ENCODE results near the gene ARRDC4. TPM values are rescaled to one million over a fixed set of nuclear protein-coding genes. Genes with fewer than 3 reads are reported as not detected.

ARRDC4 gene
- total RNA-seq, 4 donors from 2014 or later: 20.9 to 50.6 (median 33.5) TPM

DNA sequence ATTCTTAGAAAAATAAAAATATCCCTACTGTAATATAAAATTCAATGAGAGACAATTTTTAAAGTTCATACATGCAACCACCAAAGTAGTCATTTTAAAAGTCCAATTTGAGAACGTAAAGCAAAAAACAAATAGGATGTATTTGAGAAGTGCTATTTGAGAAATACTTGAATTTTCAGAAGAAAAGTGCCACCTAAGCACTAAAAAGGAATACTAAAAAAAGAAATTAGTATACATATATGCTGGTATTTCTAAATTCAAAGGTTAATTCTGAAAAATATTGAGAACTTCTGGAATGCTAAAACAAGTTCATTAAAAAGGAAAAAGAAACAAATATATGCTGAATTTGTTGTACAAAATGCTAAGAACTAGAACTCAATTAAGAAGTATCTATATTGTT lies 29.2 kb upstream of the ARRDC4 start:
- ATAC-seq (ENCODE audit: low FRiP score) (no peak), DNase-seq (ENCODE audit: low spot score) (no peak)
- TF ChIP-seq CTCF (IDR thresholded peaks at IDR 0.05): no peak

DNA sequence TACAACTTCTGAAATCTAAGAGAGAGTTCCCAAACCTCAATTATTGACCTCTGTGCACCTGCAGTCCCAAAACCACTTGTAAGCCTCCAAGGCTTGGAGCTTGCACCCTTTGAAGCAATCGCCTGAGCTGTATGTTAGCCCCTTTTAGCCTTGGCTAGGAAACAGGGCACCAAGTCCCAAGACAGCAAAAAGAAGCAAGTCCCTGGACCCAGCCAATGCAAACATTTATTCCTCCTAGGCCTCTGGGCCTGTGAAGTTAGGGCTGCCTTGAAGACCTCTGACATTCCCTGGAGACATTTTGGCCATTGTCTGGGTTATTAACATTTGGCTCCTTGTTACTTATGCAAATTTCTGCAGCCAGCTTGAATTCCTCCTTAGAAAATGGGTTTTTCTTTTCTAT lies 26.9 kb upstream of the ARRDC4 start:
- TF ChIP-seq CTCF (IDR thresholded peaks at IDR 0.05): no peak
- ATAC-seq (ENCODE audit: low FRiP score) (no peak), DNase-seq (ENCODE audit: low spot score) (no peak)

GRCh38 chr15:97940993-97941392 lies 19.5 kb upstream of the ARRDC4 start:
- ATAC-seq (ENCODE audit: low FRiP score) (no peak), DNase-seq (ENCODE audit: low spot score) (no peak)
- no peak for TF ChIP-seq CTCF (IDR thresholded peaks at IDR 0.05)

GRCh38 chr15:97941572-97941971 lies 18.9 kb upstream of the ARRDC4 start:
- ATAC-seq (ENCODE audit: low FRiP score) (no peak), DNase-seq (ENCODE audit: low spot score) (no peak)
- no peak for TF ChIP-seq CTCF (IDR thresholded peaks at IDR 0.05)

DNA sequence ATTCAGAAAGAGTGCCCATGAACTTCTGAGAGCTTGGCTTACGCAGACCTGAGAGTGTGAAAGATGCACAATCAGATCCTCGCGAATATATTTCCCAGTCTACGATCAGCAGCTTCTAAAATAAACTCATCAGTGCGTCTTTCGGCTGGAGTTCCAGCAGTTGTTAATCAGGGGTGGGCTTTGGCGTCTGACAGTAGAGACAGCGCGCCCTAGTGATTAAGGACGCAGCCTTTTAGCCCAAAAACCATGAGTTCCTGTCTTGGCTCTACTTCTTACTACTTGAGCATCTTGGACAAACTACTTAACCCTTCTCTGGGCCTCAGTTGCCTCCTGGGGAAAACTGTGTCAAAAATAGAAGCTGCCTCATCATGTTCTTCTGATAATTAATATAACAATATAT lies 15.8 kb upstream of the ARRDC4 start:
- no peak for TF ChIP-seq CTCF (IDR thresholded peaks at IDR 0.05)
- no peak for ATAC-seq (ENCODE audit: low FRiP score)
- DNase-seq (ENCODE audit: low spot score): no peak

GRCh38 chr15:97947465-97948260 lies 12.8 kb upstream of the ARRDC4 start:
- DNase-seq (ENCODE audit: low spot score) (no peak), ATAC-seq (ENCODE audit: low FRiP score) (no peak)
- TF ChIP-seq CTCF (IDR thresholded peaks at IDR 0.05): no peak

- no peak for DNase-seq (ENCODE audit: low spot score)
- ATAC-seq (ENCODE audit: low FRiP score): no peak
- TF ChIP-seq CTCF (IDR thresholded peaks at IDR 0.05): no peak
These were observed 7.2 kb upstream of the ARRDC4 start for GRCh38 chr15:97953254-97953653.

Data from omental fat pad (tissue), 4 donors.